ENCODE measurements around the gene CERK. TPM values are rescaled to one million over a fixed set of nuclear protein-coding genes. Genes with fewer than 3 reads are reported as not detected.

CERK gene
- total and polyA plus RNA-seq, 2 of the 13 experiments (the other 11 are each of a cell fraction or from before 2014, with no cell fraction given), result 40.3 to 41.9 TPM

DNA sequence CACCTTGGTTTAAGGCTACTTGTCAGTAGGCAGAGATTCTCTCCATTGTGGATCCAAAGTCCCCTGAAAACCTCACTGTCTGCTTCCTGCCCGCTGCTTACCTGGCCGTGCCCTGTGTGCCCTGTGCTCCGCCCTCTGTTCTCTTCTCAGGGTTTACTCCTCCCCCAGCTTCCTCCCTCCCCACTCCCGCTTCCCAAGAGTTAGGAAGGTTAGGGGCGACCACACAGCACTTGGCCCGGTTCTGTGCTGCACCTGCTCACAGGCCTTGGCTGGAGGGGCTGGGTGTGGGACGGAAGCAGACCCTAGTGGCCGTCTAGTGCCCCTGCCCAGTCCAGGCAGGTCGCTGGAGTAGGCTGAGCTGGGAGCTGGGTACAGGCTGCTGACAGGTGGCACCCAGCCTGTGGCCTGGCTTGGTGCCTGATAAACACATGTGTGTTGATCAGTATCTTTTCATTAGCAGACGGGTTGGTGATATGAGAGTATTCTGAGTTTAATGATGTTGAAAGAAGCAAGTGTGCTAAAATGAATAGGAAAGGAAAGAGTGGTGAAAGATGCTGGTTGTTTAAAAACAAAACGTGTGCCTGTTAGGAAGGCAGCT is 77.3 kb downstream of the CERK start (continued):
- no peak for TF ChIP-seq ZNF207 (IDR thresholded peaks at IDR 0.05; ENCODE audit: borderline replicate concordance)
- no peak for TF ChIP-seq ZNF33A (CRISPR knock-in tag; IDR thresholded peaks at IDR 0.05; ENCODE audit: borderline replicate concordance)
- TF ChIP-seq, protein P1, sequence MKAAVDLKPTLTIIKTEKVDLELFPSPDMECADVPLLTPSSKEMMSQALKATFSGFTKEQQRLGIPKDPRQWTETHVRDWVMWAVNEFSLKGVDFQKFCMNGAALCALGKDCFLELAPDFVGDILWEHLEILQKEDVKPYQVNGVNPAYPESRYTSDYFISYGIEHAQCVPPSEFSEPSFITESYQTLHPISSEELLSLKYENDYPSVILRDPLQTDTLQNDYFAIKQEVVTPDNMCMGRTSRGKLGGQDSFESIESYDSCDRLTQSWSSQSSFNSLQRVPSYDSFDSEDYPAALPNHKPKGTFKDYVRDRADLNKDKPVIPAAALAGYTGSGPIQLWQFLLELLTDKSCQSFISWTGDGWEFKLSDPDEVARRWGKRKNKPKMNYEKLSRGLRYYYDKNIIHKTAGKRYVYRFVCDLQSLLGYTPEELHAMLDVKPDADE (CRISPR knock-in tag; IDR thresholded peaks at IDR 0.05), result no peak
- TF ChIP-seq SOX13 (IDR thresholded peaks at IDR 0.05), result no peak
- 0 out of 4 replicates have a peak, but pooled peaks of 1 of the 2 experiments have one; percentile 19 for TF ChIP-seq SOX13 (CRISPR knock-in tag; conservative IDR thresholded peaks at IDR 0.05 in 1 of 2, IDR thresholded peaks at IDR 0.05 in 1 of 2)
- no peak for TF ChIP-seq SP140L (CRISPR knock-in tag; IDR thresholded peaks at IDR 0.05; ENCODE audit: borderline replicate concordance)
- no peak for TF ChIP-seq CBX2 (IDR thresholded peaks at IDR 0.05; ENCODE audit: low read depth, low read length)
- TF ChIP-seq CBX2 (CRISPR knock-in tag; IDR thresholded peaks at IDR 0.05; ENCODE audit: low read depth), result no peak
- TF ChIP-seq ZNF30 (CRISPR knock-in tag; IDR thresholded peaks at IDR 0.05), result no peak
- no peak for TF ChIP-seq ZMYM2 (CRISPR knock-in tag; IDR thresholded peaks at IDR 0.05)
- TF ChIP-seq, protein P2, sequence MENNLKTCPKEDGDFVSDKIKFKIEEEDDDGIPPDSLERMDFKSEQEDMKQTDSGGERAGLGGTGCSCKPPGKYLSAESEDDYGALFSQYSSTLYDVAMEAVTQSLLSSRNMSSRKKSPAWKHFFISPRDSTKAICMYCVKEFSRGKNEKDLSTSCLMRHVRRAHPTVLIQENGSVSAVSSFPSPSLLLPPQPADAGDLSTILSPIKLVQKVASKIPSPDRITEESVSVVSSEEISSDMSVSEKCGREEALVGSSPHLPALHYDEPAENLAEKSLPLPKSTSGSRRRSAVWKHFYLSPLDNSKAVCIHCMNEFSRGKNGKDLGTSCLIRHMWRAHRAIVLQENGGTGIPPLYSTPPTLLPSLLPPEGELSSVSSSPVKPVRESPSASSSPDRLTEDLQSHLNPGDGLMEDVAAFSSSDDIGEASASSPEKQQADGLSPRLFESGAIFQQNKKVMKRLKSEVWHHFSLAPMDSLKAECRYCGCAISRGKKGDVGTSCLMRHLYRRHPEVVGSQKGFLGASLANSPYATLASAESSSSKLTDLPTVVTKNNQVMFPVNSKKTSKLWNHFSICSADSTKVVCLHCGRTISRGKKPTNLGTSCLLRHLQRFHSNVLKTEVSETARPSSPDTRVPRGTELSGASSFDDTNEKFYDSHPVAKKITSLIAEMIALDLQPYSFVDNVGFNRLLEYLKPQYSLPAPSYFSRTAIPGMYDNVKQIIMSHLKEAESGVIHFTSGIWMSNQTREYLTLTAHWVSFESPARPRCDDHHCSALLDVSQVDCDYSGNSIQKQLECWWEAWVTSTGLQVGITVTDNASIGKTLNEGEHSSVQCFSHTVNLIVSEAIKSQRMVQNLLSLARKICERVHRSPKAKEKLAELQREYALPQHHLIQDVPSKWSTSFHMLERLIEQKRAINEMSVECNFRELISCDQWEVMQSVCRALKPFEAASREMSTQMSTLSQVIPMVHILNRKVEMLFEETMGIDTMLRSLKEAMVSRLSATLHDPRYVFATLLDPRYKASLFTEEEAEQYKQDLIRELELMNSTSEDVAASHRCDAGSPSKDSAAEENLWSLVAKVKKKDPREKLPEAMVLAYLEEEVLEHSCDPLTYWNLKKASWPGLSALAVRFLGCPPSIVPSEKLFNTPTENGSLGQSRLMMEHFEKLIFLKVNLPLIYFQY (CRISPR knock-in tag; IDR thresholded peaks at IDR 0.05; ENCODE audit: borderline replicate concordance), result no peak
- TF ChIP-seq, protein P3, sequence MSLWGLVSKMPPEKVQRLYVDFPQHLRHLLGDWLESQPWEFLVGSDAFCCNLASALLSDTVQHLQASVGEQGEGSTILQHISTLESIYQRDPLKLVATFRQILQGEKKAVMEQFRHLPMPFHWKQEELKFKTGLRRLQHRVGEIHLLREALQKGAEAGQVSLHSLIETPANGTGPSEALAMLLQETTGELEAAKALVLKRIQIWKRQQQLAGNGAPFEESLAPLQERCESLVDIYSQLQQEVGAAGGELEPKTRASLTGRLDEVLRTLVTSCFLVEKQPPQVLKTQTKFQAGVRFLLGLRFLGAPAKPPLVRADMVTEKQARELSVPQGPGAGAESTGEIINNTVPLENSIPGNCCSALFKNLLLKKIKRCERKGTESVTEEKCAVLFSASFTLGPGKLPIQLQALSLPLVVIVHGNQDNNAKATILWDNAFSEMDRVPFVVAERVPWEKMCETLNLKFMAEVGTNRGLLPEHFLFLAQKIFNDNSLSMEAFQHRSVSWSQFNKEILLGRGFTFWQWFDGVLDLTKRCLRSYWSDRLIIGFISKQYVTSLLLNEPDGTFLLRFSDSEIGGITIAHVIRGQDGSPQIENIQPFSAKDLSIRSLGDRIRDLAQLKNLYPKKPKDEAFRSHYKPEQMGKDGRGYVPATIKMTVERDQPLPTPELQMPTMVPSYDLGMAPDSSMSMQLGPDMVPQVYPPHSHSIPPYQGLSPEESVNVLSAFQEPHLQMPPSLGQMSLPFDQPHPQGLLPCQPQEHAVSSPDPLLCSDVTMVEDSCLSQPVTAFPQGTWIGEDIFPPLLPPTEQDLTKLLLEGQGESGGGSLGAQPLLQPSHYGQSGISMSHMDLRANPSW (CRISPR knock-in tag; IDR thresholded peaks at IDR 0.05; ENCODE audit: borderline replicate concordance), result no peak
- TF ChIP-seq, protein P4, sequence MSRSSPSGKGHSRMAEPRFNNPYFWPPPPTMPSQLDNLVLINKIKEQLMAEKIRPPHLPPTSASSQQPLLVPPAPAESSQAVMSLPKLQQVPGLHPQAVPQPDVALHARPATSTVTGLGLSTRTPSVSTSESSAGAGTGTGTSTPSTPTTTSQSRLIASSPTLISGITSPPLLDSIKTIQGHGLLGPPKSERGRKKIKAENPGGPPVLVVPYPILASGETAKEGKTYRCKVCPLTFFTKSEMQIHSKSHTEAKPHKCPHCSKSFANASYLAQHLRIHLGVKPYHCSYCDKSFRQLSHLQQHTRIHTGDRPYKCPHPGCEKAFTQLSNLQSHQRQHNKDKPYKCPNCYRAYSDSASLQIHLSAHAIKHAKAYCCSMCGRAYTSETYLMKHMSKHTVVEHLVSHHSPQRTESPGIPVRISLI (CRISPR knock-in tag; IDR thresholded peaks at IDR 0.05; ENCODE audit: borderline replicate concordance), result no peak
- no peak for TF ChIP-seq SNRNP70 (IDR thresholded peaks at IDR 0.05; ENCODE audit: low read depth, low read length)
- TF ChIP-seq HDAC1 (CRISPR knock-in tag; IDR thresholded peaks at IDR 0.05), result no peak
- TF ChIP-seq ZNF510 (CRISPR knock-in tag; IDR thresholded peaks at IDR 0.05; ENCODE audit: low read depth), result no peak
- TF ChIP-seq ZNF746 (CRISPR knock-in tag; IDR thresholded peaks at IDR 0.05), result no peak
- TF ChIP-seq HNF4A (CRISPR knock-in tag; IDR thresholded peaks at IDR 0.05), result peak; percentile 47; the same call in 1 of the 2 replicates
- TF ChIP-seq SETDB1 (CRISPR knock-in tag; IDR thresholded peaks at IDR 0.05; ENCODE audit: borderline replicate concordance), result no peak
- no peak for TF ChIP-seq ZNF331 (CRISPR knock-in tag; IDR thresholded peaks at IDR 0.05)

Measured in HepG2 (cell line).